Erythroblast (primary cell): Measurements from ENCODE around the gene RICTOR.

Experiments
- GATA1 ChIP-seq: IDR thresholded peaks from 2 replicates; pipeline ENCODE4 v1.6.1; 2011; ENCODE audit warnings: low read depth, mild to moderate bottlenecking, control low read depth, low read length, moderate library complexity
- POLR2A ChIP-seq: IDR thresholded peaks from 2 replicates; pipeline ENCODE4 v1.6.1; 2011; ENCODE audit warnings: mild to moderate bottlenecking, low read length

DNA sequence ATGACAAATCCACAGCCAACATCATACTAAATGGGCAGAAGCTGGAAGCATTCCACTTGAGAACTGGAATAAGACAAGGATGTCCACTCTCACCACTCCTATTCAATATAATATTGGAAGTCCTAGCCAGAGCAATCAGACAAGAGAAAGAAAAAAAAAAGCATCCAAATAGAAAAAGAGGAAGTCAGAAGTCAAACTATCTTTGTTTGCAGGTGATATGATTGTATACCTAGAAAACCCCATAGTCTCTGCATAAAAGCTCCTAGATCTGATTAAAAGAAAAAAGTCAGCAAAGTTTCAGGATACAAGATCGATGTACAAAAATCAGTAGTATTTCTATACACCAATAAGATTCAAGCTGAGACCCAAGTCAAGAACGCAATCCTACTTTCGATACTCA lies 162.3 kb downstream of the RICTOR start:
- TF ChIP-seq POLR2A (no peak), GATA1 (no peak)
